Fibroblast of the aortic adventitia (primary cell): ENCODE measurements around the gene SCD. TPM values are rescaled to one million over a fixed set of nuclear protein-coding genes. Genes with fewer than 3 reads are reported as not detected.
"Not testable (repeated sequence)": the region's sequence is repeated elsewhere in the genome, so short reads cannot be mapped to it uniquely, and the experiment has no call there.

Experiments used
- DNase-seq: peaks from one replicate; pipeline ENCODE4 v3.0.0-alpha.2; 2010; ENCODE audit warnings: low read depth
- H3K4me3 ChIP-seq: 2 replicates; pipeline ENCODE4 v1.5.1; 2011; ENCODE audit warnings: low read depth, mild to moderate bottlenecking, control low read depth, low read length, moderate library complexity
- total RNA-seq: library from RNA; depleted of rRNA; stranded (reverse); fragments of >200 nt; gene quantifications from 2 replicates; pipeline ENCODE4 v1.2.3, GENCODE V29; 2012; ENCODE audit warnings: low replicate concordance
- TF ChIP-seq, protein P1 (sequence below): IDR thresholded peaks from 2 replicates; pipeline ENCODE4 v1.5.1; 2011; ENCODE audit warnings: mild to moderate bottlenecking, low read length, control low read depth, inconsistent platforms; ENCODE audit not compliant: insufficient read depth

SCD gene
- total RNA-seq, 1 donor, result 99.9 TPM

DNA sequence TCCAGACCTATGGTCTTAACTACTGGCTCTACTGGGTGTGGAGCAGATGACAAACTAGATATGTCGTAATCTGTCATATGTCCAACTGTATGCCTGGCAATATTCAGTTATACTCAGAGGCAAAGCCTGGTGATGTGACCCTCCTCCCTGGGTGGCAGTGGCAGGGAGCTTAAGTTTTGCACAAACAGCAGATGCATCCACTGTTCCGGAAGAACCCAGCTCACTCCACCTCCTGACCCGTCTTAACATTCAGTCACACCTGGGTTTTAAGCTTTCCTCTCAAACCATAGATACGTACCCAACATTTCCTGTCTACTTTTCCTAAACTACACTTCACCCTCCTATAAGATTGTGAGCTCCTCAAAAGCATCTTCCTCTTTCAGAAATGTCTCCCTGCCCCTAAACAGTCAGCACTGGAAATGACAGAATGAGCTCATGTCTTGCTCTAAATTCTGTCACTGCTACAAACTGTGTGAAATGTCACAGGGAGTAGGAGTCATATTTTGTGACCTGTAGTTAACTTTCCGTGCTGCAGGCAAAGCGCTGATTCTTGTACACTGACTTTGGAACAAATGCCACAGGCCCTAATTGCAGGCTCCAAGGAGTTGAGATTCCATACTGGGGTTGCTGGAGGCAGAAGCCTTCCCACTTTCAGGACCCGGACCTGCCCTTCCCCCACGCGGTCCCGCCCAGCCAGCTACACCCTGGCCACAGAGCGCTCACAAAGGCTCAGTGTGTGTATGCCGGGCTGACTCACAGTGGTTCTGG lies 23.9 kb downstream of the SCD start:
- peak; percentile 92 for DNase-seq
- no peak overlapping the region for H3K4me3 ChIP-seq
- TF ChIP-seq, protein P1, sequence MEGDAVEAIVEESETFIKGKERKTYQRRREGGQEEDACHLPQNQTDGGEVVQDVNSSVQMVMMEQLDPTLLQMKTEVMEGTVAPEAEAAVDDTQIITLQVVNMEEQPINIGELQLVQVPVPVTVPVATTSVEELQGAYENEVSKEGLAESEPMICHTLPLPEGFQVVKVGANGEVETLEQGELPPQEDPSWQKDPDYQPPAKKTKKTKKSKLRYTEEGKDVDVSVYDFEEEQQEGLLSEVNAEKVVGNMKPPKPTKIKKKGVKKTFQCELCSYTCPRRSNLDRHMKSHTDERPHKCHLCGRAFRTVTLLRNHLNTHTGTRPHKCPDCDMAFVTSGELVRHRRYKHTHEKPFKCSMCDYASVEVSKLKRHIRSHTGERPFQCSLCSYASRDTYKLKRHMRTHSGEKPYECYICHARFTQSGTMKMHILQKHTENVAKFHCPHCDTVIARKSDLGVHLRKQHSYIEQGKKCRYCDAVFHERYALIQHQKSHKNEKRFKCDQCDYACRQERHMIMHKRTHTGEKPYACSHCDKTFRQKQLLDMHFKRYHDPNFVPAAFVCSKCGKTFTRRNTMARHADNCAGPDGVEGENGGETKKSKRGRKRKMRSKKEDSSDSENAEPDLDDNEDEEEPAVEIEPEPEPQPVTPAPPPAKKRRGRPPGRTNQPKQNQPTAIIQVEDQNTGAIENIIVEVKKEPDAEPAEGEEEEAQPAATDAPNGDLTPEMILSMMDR, result no peak

DNA sequence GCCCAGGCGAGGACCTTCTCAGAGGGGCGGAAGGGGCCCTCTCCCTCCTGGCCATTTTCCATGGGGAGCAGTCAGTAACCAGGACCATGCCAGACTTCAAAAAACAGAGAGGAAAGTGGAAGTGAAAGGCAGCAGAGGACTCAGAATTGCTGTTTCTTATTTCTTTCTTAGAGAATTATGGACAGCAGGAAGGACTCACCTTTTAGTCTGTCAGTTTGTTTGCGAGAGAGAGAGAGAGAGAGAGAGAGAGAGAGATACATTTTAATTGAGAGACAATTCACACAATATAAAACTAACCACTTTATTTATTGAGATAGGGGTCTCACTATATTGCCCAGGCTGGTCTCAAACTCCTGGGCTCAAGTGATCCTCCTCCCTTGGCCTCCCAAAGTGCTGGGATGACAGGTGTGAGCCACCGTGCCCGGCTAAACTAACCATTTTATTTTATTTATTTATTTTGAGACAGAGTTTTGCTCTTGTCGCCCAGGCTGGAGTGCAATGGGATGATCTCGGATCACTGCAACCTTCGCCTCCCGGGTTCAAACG lies 24.5 kb downstream of the SCD start:
- no peak overlapping the region for H3K4me3 ChIP-seq
- no peak for DNase-seq
- TF ChIP-seq, protein P1, result no peak

DNA sequence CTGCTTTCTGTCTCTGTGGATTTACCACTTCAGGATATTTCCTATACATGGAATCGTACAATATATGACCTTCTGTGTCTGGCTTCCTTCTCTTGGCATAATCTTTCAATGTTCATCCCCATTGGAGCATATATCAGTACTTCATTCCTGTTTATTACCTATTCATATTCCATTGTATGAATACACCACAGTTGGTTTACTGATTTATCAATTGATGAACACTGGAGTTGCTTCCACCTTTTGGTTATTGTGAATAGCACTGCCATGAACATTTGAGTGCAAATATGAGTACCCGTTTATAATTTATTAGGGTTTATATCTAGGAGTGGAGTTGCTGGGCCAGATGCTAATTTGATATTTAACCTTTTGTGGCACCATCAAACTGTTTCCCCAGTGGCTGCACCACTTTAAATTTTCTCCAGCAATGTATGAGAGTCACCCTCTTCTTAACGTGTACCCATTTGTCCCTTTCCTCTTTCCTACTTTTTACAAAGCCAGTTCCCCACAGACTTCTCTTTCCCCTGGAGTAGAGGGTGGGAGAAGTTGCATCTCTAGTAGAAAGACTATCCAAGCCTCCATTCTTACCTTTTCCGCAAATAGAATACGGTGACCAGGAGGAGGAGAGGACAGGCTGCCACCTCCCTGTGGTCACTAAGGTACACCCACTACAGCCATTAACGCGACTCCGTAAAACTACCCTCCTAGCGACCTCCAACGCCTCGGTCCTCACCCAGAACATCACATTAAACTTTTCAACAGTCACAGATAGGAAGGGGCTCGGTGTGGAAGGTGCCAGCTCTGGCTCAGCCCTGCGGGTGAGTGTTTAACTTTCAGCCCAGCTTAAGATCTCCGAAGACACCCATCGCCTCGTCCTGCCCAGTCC lies 25.6 kb downstream of the SCD start:
- TF ChIP-seq, protein P1, result no peak
- no peak for DNase-seq
- peak overlapping the region; percentile 36 for H3K4me3 ChIP-seq

DNA sequence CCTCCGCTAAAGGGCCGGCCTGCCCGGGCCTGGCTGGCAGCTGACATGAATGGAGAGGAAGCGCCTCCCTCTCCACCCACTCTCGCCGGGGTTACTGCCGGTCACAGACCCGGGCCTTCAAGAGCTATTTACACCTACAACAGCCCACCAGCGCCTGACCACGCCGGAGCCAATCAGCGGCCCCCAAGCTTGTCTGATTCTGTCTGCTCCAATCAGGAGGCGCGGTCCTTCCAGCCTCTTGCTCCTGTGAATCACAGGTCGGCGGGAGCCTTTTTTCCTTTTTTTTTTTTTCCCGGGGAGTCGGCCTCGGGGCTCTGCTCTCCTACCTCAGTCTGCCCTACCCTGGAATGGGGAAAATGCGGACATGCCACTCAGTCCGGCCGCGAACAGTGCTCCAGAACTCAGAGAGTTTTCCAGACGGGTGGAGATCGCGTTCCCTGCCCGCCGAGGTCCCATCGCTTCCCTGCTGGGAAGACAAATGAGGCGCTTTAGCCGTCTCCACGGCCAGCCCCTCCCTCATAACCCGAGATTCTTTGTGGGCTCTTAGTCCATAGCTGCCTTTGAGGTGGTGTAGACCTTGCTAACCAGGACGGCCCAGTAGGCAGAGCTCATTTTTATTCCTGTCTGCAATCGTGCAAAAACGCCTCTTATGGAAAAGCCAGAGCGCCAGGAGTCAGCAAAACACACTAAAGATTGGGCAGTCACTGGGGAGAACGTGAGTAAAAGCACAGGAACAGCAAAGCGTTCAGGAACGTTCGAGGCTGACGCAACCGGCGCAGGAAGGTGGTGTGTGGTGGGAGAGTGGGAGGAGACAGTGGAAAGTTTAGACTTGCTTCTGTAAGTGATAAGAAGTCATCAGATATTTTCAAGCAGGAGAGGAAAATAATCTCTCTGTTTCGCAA lies 26.5 kb downstream of the SCD start:
- DNase-seq, result peak; percentile 99
- peak overlapping the region; percentile 70 for H3K4me3 ChIP-seq
- TF ChIP-seq, protein P1, result no peak

DNA sequence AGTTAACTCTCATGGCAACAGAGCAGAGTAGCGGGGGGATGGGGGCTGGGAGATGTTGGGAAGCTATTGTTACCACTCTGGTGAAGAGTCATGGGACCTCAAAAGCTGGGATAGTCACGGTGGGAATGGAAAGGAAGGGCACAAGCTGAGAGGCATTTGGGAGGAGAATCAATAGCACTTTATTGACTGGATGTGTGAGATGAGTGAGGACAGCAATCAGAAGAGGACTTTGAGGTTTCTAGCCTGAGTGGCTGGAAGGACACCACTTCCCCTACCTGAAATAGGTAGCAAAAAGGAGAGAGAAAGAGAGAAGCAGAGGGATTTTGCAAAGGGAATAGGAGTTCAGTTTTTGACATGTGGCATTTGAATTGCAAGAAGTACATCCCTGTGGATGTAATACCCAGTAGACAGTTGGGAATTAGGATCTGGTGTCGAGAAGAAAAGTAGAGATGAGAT lies 27.2 kb downstream of the SCD start:
- DNase-seq, result no peak
- H3K4me3 ChIP-seq, result peak overlapping the region; percentile 70
- TF ChIP-seq, protein P1, result no peak

DNA sequence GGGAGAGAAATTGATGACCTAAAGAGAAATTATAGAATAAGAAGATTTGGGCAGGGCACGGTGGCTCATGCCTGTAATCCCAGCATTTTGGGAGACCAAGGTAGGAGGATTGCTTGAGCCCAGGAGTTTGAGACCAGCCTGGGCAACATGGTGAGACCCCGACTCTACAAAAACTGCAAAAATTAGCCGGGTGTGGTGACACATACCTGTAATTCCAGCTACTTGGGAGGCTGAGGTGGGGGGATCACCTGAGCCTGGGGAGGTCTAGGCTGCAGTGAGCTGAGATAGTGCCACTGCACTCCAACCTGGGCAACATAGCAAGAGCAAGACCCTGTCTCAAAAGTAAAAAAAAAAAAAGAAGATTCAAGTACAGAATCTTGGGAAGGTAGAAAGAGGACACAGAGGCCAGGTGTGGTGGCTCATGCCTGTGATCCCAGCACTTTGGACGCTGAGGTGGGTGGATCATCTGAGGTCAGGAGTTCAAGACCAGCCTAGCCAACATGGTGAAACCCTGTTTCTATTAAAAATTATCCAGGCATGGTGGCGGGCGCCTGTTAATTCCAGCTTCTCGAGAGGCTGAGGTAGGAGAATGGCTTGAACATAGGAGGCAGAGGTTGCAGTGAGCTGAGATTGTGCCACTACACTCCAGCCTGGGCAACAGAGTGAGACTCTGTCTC lies 27.8 kb downstream of the SCD start:
- H3K4me3 ChIP-seq, result peak overlapping the region; percentile 70
- not testable (repeated sequence) for DNase-seq

DNA sequence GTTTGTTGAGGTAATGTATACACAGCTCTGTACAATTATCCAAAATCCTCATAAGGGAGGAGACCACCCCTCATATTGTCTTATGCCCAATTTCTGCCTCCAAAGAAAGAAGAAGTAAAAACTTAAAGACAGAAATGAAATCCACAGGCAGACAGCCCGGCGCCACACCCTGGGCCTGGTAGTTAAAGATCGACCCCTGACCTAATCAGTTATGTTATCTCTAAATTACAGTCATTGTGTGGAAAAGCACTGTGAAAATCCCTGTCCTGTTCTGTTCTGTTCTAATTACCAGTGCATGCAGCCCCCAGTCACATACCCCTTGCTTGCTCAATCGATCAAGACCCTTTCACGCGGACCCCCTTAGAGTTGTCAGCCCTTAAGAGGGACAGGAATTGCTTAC lies 29.6 kb downstream of the SCD start:
- not testable (repeated sequence) for DNase-seq, H3K4me3 ChIP-seq
